HepG2 (cell line): ENCODE measurements around the gene KLHL17. TPM values are rescaled to one million over a fixed set of nuclear protein-coding genes. Genes with fewer than 3 reads are reported as not detected.

Source experiments
- ELF3 ChIP-seq: IDR thresholded peaks from 2 replicates; pipeline ENCODE4 v1.6.1; 2016; ENCODE audit warnings: missing genetic modification reagents, missing compliant biosample characterization
- HHEX ChIP-seq: IDR thresholded peaks from 2 replicates; pipeline ENCODE4 v1.6.1; 2016; ENCODE audit warnings: control low read depth
- HNF4A ChIP-seq: sonication (generic); formaldehyde crosslinking; IDR thresholded peaks from 2 replicates; pipeline ENCODE4 v1.4.0; 2020; ENCODE audit warnings: missing genetic modification reagents
- KDM4B ChIP-seq: sonication (generic); formaldehyde crosslinking; IDR thresholded peaks from 2 replicates; pipeline ENCODE4 v1.4.0; 2020; ENCODE audit warnings: missing genetic modification reagents
- NR1H2 ChIP-seq: sonication (generic); formaldehyde crosslinking; IDR thresholded peaks from 2 replicates; pipeline ENCODE4 v1.8.1; 2022; ENCODE audit warnings: low read depth, missing genetic modification reagents, borderline replicate concordance
- PCBP2 ChIP-seq: fragments of 200-400 bp; formaldehyde crosslinking; optimal IDR thresholded peaks from 2 replicates; pipeline ENCODE3; 2018; ENCODE audit warnings: low read length, low read depth; ENCODE audit not compliant: poor library complexity, severe bottlenecking
- SPEN ChIP-seq: sonication (generic); formaldehyde crosslinking; IDR thresholded peaks from 2 replicates; pipeline ENCODE4 v1.5.1; 2020; ENCODE audit warnings: low read depth, mild to moderate bottlenecking, missing genetic modification reagents
- XRCC5 ChIP-seq: fragments of 200-400 bp; formaldehyde crosslinking; optimal IDR thresholded peaks from 2 replicates; pipeline ENCODE3; 2017; ENCODE audit warnings: mild to moderate bottlenecking, low read length
- ZNF251 ChIP-seq: sonication (generic); formaldehyde crosslinking; IDR thresholded peaks from 2 replicates; pipeline ENCODE4 v1.9.0; 2021; ENCODE audit warnings: mild to moderate bottlenecking, missing genetic modification reagents
- ZNF253 ChIP-seq: sonication (generic); formaldehyde crosslinking; IDR thresholded peaks from 2 replicates; pipeline ENCODE4 v1.8.0; 2022; ENCODE audit warnings: mild to moderate bottlenecking, missing genetic modification reagents, borderline replicate concordance
- ZNF382 ChIP-seq: sonication (generic); formaldehyde crosslinking; IDR thresholded peaks from 2 replicates; pipeline ENCODE4 v1.5.0; 2020; ENCODE audit warnings: missing genetic modification reagents, mild to moderate bottlenecking, borderline replicate concordance
- ZNF550 ChIP-seq: sonication (generic); formaldehyde crosslinking; IDR thresholded peaks from 2 replicates; pipeline ENCODE4 v1.4.0; 2020; ENCODE audit warnings: mild to moderate bottlenecking, missing genetic modification reagents, borderline replicate concordance
- ZNF883 ChIP-seq: sonication (generic); formaldehyde crosslinking; IDR thresholded peaks from 2 replicates; pipeline ENCODE4 v1.5.1; 2020; ENCODE audit warnings: mild to moderate bottlenecking, missing genetic modification reagents; ENCODE audit errors: not compliant biosample characterization
- ZNF891 ChIP-seq: sonication (generic); formaldehyde crosslinking; IDR thresholded peaks from 2 replicates; pipeline ENCODE4 v1.5.0; 2020; ENCODE audit warnings: mild to moderate bottlenecking, missing genetic modification reagents
- polyA plus RNA-seq, 8 experiments: library from polyadenylated mRNA; depleted of rRNA in 3 of 8; stranded (reverse) in 7 of 8; unstranded in 1 of 8; fragments of >200 nt; fragmentation: Illumina TruSeq in 4 of 8; extraction: Trizol in 4 of 8; gene quantifications; 2 replicates each; pipeline versions ENCODE4 v1.2.1 to v1.2.3, GENCODE V29; 2011 to 2016; ENCODE audit warnings: low read depth in 4 of 8, missing spikeins in 1 of 8, mixed read lengths in 1 of 8; ENCODE audit not compliant: insufficient read depth in 1 of 8
- total RNA-seq, 5 experiments: library from RNA; depleted of rRNA; stranded (reverse); fragments of >200 nt; fragmentation: Illumina TruSeq; extraction: Trizol; gene quantifications; 2 replicates each; pipeline ENCODE4 v1.2.3, GENCODE V29; 2016; ENCODE audit warnings: low read depth in 1 of 5
- TF ChIP-seq, protein P1 (sequence below): sonication (generic); formaldehyde crosslinking; IDR thresholded peaks from 2 replicates; pipeline ENCODE4 v1.8.1; 2022; ENCODE audit warnings: low read depth, mild to moderate bottlenecking, missing genetic modification reagents
- TF ChIP-seq, protein P2 (sequence below): sonication (generic); formaldehyde crosslinking; IDR thresholded peaks from 2 replicates; pipeline ENCODE4 v1.8.0; 2023; ENCODE audit warnings: mild to moderate bottlenecking, missing genetic modification reagents
- TF ChIP-seq, protein P3 (sequence below): sonication (generic); formaldehyde crosslinking; IDR thresholded peaks from 2 replicates; pipeline ENCODE4 v1.5.0; 2020; ENCODE audit warnings: mild to moderate bottlenecking, missing genetic modification reagents, moderate library complexity
- TF ChIP-seq, protein P4 (sequence below): sonication (generic); formaldehyde crosslinking; IDR thresholded peaks from 2 replicates; pipeline ENCODE4 v1.4.0; 2020; ENCODE audit warnings: missing genetic modification reagents

Gene KLHL17
- total and polyA plus RNA-seq, 2 of the 13 experiments (the other 11 are each of a cell fraction or from before 2014, with no cell fraction given): 9.3 to 24.7 TPM

DNA sequence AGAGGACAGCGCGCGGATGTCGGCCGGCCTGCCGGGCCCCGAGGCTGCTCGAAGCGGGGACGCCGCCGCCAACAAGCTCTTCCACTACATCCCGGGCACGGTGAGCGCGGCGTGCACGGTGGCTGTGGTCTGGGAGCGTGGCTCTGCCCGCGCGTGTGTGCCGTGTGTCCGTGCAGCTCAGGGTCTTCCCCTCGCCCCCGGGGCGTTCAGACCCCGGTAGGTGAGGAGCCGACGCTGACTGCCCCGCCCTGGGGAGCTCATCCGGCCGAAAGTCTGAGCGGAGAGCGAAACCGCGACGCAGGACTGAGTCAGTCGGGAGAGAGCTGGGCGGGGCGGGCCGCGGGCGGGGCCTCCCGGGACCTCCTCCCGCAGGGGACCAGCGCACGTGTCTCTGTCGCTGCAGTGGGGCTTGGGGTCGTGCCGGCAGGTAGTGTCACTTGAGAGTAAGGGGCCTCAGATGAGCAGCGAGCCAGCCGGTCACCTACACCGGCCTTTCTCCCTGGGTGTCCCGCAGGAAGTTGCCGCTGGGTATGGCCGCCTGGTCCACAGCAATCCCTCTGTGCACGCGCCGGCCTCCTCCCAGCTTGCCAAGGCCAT lies 6.4 kb downstream of the KLHL17 start (continued):
- TF ChIP-seq, protein P1, sequence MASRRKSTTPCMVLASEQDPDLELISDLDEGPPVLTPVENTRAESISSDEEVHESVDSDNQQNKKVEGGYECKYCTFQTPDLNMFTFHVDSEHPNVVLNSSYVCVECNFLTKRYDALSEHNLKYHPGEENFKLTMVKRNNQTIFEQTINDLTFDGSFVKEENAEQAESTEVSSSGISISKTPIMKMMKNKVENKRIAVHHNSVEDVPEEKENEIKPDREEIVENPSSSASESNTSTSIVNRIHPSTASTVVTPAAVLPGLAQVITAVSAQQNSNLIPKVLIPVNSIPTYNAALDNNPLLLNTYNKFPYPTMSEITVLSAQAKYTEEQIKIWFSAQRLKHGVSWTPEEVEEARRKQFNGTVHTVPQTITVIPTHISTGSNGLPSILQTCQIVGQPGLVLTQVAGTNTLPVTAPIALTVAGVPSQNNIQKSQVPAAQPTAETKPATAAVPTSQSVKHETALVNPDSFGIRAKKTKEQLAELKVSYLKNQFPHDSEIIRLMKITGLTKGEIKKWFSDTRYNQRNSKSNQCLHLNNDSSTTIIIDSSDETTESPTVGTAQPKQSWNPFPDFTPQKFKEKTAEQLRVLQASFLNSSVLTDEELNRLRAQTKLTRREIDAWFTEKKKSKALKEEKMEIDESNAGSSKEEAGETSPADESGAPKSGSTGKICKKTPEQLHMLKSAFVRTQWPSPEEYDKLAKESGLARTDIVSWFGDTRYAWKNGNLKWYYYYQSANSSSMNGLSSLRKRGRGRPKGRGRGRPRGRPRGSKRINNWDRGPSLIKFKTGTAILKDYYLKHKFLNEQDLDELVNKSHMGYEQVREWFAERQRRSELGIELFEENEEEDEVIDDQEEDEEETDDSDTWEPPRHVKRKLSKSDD (CRISPR knock-in tag): no peak
- TF ChIP-seq HNF4A (CRISPR knock-in tag) (no peak), ZNF550 (CRISPR knock-in tag) (no peak), ZNF251 (CRISPR knock-in tag) (no peak), SPEN (peak; percentile 45), ZNF891 (CRISPR knock-in tag) (no peak), PCBP2 (no peak), KDM4B (CRISPR knock-in tag) (no peak), ZNF883 (CRISPR knock-in tag) (no peak), ZNF253 (CRISPR knock-in tag) (no peak), XRCC5 (no peak), ZNF382 (CRISPR knock-in tag) (no peak), ELF3 (CRISPR knock-in tag) (no peak), NR1H2 (CRISPR knock-in tag) (no peak), HHEX (CRISPR knock-in tag) (no peak)
- TF ChIP-seq, protein P2, sequence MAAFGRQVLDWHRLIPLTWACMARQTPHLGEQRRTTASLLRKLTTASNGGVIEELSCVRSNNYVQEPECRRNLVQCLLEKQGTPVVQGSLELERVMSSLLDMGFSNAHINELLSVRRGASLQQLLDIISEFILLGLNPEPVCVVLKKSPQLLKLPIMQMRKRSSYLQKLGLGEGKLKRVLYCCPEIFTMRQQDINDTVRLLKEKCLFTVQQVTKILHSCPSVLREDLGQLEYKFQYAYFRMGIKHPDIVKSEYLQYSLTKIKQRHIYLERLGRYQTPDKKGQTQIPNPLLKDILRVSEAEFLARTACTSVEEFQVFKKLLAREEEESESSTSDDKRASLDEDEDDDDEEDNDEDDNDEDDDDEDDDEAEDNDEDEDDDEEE (CRISPR knock-in tag): no peak
- TF ChIP-seq, protein P3, sequence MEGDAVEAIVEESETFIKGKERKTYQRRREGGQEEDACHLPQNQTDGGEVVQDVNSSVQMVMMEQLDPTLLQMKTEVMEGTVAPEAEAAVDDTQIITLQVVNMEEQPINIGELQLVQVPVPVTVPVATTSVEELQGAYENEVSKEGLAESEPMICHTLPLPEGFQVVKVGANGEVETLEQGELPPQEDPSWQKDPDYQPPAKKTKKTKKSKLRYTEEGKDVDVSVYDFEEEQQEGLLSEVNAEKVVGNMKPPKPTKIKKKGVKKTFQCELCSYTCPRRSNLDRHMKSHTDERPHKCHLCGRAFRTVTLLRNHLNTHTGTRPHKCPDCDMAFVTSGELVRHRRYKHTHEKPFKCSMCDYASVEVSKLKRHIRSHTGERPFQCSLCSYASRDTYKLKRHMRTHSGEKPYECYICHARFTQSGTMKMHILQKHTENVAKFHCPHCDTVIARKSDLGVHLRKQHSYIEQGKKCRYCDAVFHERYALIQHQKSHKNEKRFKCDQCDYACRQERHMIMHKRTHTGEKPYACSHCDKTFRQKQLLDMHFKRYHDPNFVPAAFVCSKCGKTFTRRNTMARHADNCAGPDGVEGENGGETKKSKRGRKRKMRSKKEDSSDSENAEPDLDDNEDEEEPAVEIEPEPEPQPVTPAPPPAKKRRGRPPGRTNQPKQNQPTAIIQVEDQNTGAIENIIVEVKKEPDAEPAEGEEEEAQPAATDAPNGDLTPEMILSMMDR: no peak
- TF ChIP-seq, protein P4, sequence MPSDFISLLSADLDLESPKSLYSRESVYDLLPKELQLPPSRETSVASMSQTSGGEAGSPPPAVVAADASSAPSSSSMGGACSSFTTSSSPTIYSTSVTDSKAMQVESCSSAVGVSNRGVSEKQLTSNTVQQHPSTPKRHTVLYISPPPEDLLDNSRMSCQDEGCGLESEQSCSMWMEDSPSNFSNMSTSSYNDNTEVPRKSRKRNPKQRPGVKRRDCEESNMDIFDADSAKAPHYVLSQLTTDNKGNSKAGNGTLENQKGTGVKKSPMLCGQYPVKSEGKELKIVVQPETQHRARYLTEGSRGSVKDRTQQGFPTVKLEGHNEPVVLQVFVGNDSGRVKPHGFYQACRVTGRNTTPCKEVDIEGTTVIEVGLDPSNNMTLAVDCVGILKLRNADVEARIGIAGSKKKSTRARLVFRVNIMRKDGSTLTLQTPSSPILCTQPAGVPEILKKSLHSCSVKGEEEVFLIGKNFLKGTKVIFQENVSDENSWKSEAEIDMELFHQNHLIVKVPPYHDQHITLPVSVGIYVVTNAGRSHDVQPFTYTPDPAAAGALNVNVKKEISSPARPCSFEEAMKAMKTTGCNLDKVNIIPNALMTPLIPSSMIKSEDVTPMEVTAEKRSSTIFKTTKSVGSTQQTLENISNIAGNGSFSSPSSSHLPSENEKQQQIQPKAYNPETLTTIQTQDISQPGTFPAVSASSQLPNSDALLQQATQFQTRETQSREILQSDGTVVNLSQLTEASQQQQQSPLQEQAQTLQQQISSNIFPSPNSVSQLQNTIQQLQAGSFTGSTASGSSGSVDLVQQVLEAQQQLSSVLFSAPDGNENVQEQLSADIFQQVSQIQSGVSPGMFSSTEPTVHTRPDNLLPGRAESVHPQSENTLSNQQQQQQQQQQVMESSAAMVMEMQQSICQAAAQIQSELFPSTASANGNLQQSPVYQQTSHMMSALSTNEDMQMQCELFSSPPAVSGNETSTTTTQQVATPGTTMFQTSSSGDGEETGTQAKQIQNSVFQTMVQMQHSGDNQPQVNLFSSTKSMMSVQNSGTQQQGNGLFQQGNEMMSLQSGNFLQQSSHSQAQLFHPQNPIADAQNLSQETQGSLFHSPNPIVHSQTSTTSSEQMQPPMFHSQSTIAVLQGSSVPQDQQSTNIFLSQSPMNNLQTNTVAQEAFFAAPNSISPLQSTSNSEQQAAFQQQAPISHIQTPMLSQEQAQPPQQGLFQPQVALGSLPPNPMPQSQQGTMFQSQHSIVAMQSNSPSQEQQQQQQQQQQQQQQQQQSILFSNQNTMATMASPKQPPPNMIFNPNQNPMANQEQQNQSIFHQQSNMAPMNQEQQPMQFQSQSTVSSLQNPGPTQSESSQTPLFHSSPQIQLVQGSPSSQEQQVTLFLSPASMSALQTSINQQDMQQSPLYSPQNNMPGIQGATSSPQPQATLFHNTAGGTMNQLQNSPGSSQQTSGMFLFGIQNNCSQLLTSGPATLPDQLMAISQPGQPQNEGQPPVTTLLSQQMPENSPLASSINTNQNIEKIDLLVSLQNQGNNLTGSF (CRISPR knock-in tag): peak; percentile 45; the same call in 1 of the 2 replicates
